ENCODE results near the gene CIITA. TPM values are rescaled to one million over a fixed set of nuclear protein-coding genes. Genes with fewer than 3 reads are reported as not detected.

The CIITA gene
- polyA plus RNA-seq, 1 donor: 11.9 TPM

GRCh38 chr16:10970065-10970464, 93.1 kb downstream of the CIITA start:
- DNase-seq: no peak
- Histone ChIP-seq H3K4me3 (ENCODE audit: low read length) (no peak overlapping the region), H3K27me3 (ENCODE audit: control insufficient read depth, insufficient read depth, low read length) (no peaks in the 10 kb centered on the region), H3K9me3 (ENCODE audit: control insufficient read depth, low read depth, low read length) (no peaks in the 10 kb centered on the region), H3K4me1 (ENCODE audit: control insufficient read depth, insufficient read depth, low read length) (no peaks in the 10 kb centered on the region), H3K27ac (ENCODE audit: low read length) (no peak overlapping the region), H3K36me3 (ENCODE audit: control insufficient read depth, insufficient read depth, low read length) (peaks cover 27% of the 10 kb centered on the region)
- WGBS (ENCODE audit: insufficient coverage, low lambda C conversion rate): no CpG with 5 or more reads among the region's 2 CpGs

GRCh38 chr16:10971560-10971961, 94.6 kb downstream of the CIITA start:
- WGBS (ENCODE audit: insufficient coverage, low lambda C conversion rate): 20% methylated on average over 1 of the region's 3 CpGs
- no peaks in the 10 kb centered on the region for H3K9me3 ChIP-seq (ENCODE audit: control insufficient read depth, low read depth, low read length)
- peak; percentile 45 to 56 for DNase-seq
- H3K36me3 ChIP-seq (ENCODE audit: control insufficient read depth, insufficient read depth, low read length): peaks cover 24% of the 10 kb centered on the region
- H3K4me1 ChIP-seq (ENCODE audit: control insufficient read depth, insufficient read depth, low read length): no peaks in the 10 kb centered on the region
- no peaks in the 10 kb centered on the region for H3K27me3 ChIP-seq (ENCODE audit: control insufficient read depth, insufficient read depth, low read length)
- no peak overlapping the region for H3K27ac ChIP-seq (ENCODE audit: low read length)
- no peak overlapping the region for H3K4me3 ChIP-seq (ENCODE audit: low read length)

- H3K27ac ChIP-seq (ENCODE audit: low read length): no peak overlapping the region
- no peaks in the 10 kb centered on the region for H3K27me3 ChIP-seq (ENCODE audit: control insufficient read depth, insufficient read depth, low read length)
- no peak overlapping the region for H3K4me3 ChIP-seq (ENCODE audit: low read length)
- DNase-seq: no peak
- no peaks in the 10 kb centered on the region for H3K4me1 ChIP-seq (ENCODE audit: control insufficient read depth, insufficient read depth, low read length)
- H3K9me3 ChIP-seq (ENCODE audit: control insufficient read depth, low read depth, low read length): no peaks in the 10 kb centered on the region
- WGBS (ENCODE audit: insufficient coverage, low lambda C conversion rate): 100% methylated on average over 1 of the region's 4 CpGs
- peaks cover 28% of the 10 kb centered on the region for H3K36me3 ChIP-seq (ENCODE audit: control insufficient read depth, insufficient read depth, low read length)
Observed at GRCh38 chr16:10972108-10972818, 95.3 kb downstream of the CIITA start.

- Histone ChIP-seq H3K4me3 (ENCODE audit: low read length) (no peak overlapping the region), H3K9me3 (ENCODE audit: control insufficient read depth, low read depth, low read length) (no peaks in the 10 kb centered on the region), H3K36me3 (ENCODE audit: control insufficient read depth, insufficient read depth, low read length) (peaks cover 31% of the 10 kb centered on the region), H3K27me3 (ENCODE audit: control insufficient read depth, insufficient read depth, low read length) (no peaks in the 10 kb centered on the region), H3K4me1 (ENCODE audit: control insufficient read depth, insufficient read depth, low read length) (no peaks in the 10 kb centered on the region), H3K27ac (ENCODE audit: low read length) (no peak overlapping the region)
- DNase-seq: no peak
- 93% methylated on average over 3 of the region's 12 CpGs for WGBS (ENCODE audit: insufficient coverage, low lambda C conversion rate)
Observed at GRCh38 chr16:10972819-10973464, 95.9 kb downstream of the CIITA start.

GRCh38 chr16:10976634-10977033, 99.6 kb downstream of the CIITA start:
- no peak for DNase-seq
- no CpG with 5 or more reads among the region's 3 CpGs for WGBS (ENCODE audit: insufficient coverage, low lambda C conversion rate)

GRCh38 chr16:10978124-10978523, 101.1 kb downstream of the CIITA start:
- H3K4me3 ChIP-seq (ENCODE audit: low read length): no peak overlapping the region
- no CpG with 5 or more reads among the region's 6 CpGs for WGBS (ENCODE audit: insufficient coverage, low lambda C conversion rate)
- H3K27me3 ChIP-seq (ENCODE audit: control insufficient read depth, insufficient read depth, low read length): no peaks in the 10 kb centered on the region
- H3K36me3 ChIP-seq (ENCODE audit: control insufficient read depth, insufficient read depth, low read length): peaks cover 23% of the 10 kb centered on the region
- H3K9me3 ChIP-seq (ENCODE audit: control insufficient read depth, low read depth, low read length): no peaks in the 10 kb centered on the region
- DNase-seq: no peak
- no peak overlapping the region for H3K27ac ChIP-seq (ENCODE audit: low read length)
- no peaks in the 10 kb centered on the region for H3K4me1 ChIP-seq (ENCODE audit: control insufficient read depth, insufficient read depth, low read length)

More at GRCh38 chr16:10976634-10977033, 99.6 kb downstream of the CIITA start:
- no peaks in the 10 kb centered on the region for H3K4me1 ChIP-seq (ENCODE audit: control insufficient read depth, insufficient read depth, low read length)
- no peaks in the 10 kb centered on the region for H3K27me3 ChIP-seq (ENCODE audit: control insufficient read depth, insufficient read depth, low read length)
- H3K9me3 ChIP-seq (ENCODE audit: control insufficient read depth, low read depth, low read length): no peaks in the 10 kb centered on the region
- H3K36me3 ChIP-seq (ENCODE audit: control insufficient read depth, insufficient read depth, low read length): peaks cover 29% of the 10 kb centered on the region
- H3K4me3 ChIP-seq (ENCODE audit: low read length): no peak overlapping the region
- H3K27ac ChIP-seq (ENCODE audit: low read length): no peak overlapping the region

GRCh38 chr16:10978871-10979446, 102.0 kb downstream of the CIITA start:
- H3K36me3 ChIP-seq (ENCODE audit: control insufficient read depth, insufficient read depth, low read length): peaks cover 19% of the 10 kb centered on the region
- no peaks in the 10 kb centered on the region for H3K27me3 ChIP-seq (ENCODE audit: control insufficient read depth, insufficient read depth, low read length)
- no CpG with 5 or more reads among the region's 14 CpGs for WGBS (ENCODE audit: insufficient coverage, low lambda C conversion rate)
- DNase-seq: no peak
- H3K4me1 ChIP-seq (ENCODE audit: control insufficient read depth, insufficient read depth, low read length): no peaks in the 10 kb centered on the region
- no peak overlapping the region for H3K4me3 ChIP-seq (ENCODE audit: low read length)
- peak overlapping the region; percentile 10 for H3K27ac ChIP-seq (ENCODE audit: low read length)
- H3K9me3 ChIP-seq (ENCODE audit: control insufficient read depth, low read depth, low read length): no peaks in the 10 kb centered on the region

- WGBS (ENCODE audit: insufficient coverage, low lambda C conversion rate): 44% methylated on average over 4 of the region's 19 CpGs
- H3K4me1 ChIP-seq (ENCODE audit: control insufficient read depth, insufficient read depth, low read length): no peaks in the 10 kb centered on the region
- H3K4me3 ChIP-seq (ENCODE audit: low read length): no peak overlapping the region
- peak overlapping the region; percentile 45 for H3K27ac ChIP-seq (ENCODE audit: low read length)
- peaks cover 24% of the 10 kb centered on the region for H3K36me3 ChIP-seq (ENCODE audit: control insufficient read depth, insufficient read depth, low read length)
- peak; percentile 27 to 44 for DNase-seq
- H3K27me3 ChIP-seq (ENCODE audit: control insufficient read depth, insufficient read depth, low read length): no peaks in the 10 kb centered on the region
- H3K9me3 ChIP-seq (ENCODE audit: control insufficient read depth, low read depth, low read length): no peaks in the 10 kb centered on the region
Observed at GRCh38 chr16:10979717-10980601, 103.0 kb downstream of the CIITA start.

GRCh38 chr16:10980813-10981212, 103.8 kb downstream of the CIITA start:
- no peaks in the 10 kb centered on the region for H3K9me3 ChIP-seq (ENCODE audit: control insufficient read depth, low read depth, low read length)
- WGBS (ENCODE audit: insufficient coverage, low lambda C conversion rate): 100% methylated on average over 1 of the region's 3 CpGs
- H3K4me3 ChIP-seq (ENCODE audit: low read length): no peak overlapping the region
- H3K36me3 ChIP-seq (ENCODE audit: control insufficient read depth, insufficient read depth, low read length): peaks cover 24% of the 10 kb centered on the region
- no peaks in the 10 kb centered on the region for H3K4me1 ChIP-seq (ENCODE audit: control insufficient read depth, insufficient read depth, low read length)
- no peaks in the 10 kb centered on the region for H3K27me3 ChIP-seq (ENCODE audit: control insufficient read depth, insufficient read depth, low read length)
- DNase-seq: no peak
- H3K27ac ChIP-seq (ENCODE audit: low read length): no peak overlapping the region

GRCh38 chr16:10981697-10982216, 104.8 kb downstream of the CIITA start:
- Histone ChIP-seq H3K9me3 (ENCODE audit: control insufficient read depth, low read depth, low read length) (no peaks in the 10 kb centered on the region), H3K27me3 (ENCODE audit: control insufficient read depth, insufficient read depth, low read length) (no peaks in the 10 kb centered on the region), H3K36me3 (ENCODE audit: control insufficient read depth, insufficient read depth, low read length) (peaks cover 27% of the 10 kb centered on the region), H3K4me1 (ENCODE audit: control insufficient read depth, insufficient read depth, low read length) (no peaks in the 10 kb centered on the region), H3K4me3 (ENCODE audit: low read length) (no peak overlapping the region), H3K27ac (ENCODE audit: low read length) (no peak overlapping the region)
- no peak for DNase-seq
- WGBS (ENCODE audit: insufficient coverage, low lambda C conversion rate): no CpG with 5 or more reads among the region's 4 CpGs
